HG02885 (cell line): ENCODE measurements around the gene H2BK1.
A peak's percentile ranks its signal among the peaks of the same experiment; 100 is the strongest.

Source experiments
- ATAC-seq: cut with Tn5 transposase; IDR thresholded peaks from one replicate; pipeline ENCODE4 v1.9.1; 2021; ENCODE audit warnings: mild to moderate bottlenecking; ENCODE audit not compliant: unreplicated experiment, poor library complexity

Gene H2BK1

DNA sequence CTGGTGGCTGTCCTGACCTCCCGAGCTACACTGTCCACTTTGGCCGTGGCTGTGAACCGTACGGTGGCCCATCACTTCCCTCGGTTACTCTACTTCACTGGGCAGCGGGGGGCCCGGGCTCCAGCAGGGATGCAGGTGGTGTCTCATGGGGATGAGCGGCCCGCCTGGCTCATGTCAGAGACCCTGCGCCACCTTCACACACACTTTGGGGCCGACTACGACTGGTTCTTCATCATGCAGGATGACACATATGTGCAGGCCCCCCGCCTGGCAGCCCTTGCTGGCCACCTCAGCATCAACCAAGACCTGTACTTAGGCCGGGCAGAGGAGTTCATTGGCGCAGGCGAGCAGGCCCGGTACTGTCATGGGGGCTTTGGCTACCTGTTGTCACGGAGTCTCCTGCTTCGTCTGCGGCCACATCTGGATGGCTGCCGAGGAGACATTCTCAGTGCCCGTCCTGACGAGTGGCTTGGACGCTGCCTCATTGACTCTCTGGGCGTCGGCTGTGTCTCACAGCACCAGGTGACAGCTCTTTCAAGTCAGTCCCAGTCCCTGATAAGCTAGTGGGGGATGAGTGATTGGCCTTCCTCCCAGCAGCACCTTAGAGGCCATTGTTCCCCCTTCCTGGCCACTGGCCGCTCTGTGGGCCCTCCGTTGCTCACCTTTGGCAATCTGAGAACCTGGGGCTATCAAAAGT, 25.0 kb upstream of the H2BK1 start:
- ATAC-seq: no peak

DNA sequence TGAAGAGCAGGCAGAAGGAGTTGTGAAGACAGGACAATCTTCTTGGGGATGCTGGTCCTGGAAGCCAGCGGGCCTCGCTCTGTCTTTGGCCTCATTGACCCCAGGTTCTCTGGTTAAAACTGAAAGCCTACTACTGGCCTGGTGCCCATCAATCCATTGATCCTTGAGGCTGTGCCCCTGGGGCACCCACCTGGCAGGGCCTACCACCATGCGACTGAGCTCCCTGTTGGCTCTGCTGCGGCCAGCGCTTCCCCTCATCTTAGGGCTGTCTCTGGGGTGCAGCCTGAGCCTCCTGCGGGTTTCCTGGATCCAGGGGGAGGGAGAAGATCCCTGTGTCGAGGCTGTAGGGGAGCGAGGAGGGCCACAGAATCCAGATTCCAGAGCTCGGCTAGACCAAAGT, 23.5 kb upstream of the H2BK1 start:
- no peak for ATAC-seq

DNA sequence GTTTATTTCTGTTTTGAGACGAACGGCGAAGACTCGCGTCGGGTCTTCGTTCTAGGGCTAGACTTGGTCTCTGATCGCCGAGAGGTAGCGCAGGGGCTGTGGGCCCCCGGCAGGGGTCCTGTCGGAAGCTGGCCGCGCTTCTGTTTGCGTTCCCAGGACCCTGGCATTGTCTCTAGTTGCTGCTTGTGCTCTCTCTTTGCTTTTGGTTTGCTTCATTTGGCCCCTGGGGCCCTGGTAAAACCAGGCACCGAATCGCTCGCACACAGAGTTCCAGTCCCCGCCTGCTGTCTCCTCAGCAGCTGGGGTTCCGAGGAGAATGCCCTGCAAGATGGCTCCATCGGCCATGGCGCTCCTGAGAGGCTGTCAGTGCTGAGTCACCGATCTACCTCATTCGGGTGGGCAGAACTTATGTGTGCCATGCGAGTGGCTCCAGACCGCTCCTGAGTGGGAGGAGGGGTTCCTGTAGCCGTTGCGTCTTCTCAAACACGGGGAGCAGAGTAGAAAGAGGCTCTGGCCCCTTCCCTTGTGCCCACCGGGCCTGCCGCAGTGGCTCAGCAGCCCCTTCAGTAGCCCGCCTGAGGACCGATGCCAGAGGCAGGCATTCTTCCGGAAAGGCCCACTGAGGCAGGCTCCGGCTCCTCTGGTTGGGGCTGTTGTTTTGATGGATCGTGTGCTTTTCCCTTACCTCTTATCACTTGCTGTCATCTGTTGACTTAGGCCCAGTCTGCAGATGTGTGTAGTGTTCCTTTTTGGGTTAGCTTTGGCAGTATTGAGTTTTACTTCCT, 22.8 kb upstream of the H2BK1 start:
- ATAC-seq: peak; percentile 35

DNA sequence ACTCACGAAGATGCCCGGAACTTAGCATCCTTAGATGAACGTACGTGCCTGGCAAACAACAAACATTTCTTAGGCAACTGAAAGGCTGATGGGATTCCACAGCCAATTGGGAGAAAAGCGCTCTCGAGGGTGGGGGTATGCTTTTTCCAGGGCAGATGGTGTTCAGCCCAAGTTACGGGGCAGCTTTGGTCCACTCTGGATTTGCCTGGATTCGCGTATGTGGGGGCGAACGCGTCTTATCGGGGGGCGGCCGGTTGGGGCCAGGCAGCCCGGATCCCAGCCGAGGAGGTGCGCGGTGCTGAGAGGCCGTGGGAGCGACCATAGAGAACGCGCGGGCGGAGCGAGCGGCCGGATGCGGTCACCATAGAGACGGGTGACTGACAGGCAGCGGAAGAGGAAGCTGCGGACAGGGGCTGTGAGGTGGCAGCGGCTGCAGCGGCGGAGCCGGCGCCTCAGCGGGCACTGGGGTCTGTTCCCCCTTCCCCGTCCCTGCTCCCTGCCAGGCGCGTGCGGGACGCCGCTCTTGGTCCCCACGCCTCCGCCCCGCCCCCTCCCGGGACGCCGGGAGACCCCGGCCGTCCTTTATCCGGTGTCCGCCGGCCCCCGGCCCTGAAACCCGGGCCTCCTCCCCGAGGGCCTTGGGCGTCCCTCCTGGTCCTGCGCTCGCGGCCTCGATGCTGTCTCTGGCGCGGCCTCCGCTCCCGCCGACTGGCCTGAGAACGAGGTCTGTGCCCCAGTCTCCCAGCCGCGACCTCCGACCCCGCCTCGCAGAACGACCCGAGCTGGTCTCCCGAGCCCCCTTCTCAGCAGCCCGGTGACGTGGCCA, 22.0 kb upstream of the H2BK1 start, which contains the start of gene CHPF2:
CHPF2 (plus strand) TSS at position 393 of the 826 bp plus-strand sequence. CDS start 1,529 bp downstream, outside the sequence.
- peak; percentile 99 for ATAC-seq

DNA sequence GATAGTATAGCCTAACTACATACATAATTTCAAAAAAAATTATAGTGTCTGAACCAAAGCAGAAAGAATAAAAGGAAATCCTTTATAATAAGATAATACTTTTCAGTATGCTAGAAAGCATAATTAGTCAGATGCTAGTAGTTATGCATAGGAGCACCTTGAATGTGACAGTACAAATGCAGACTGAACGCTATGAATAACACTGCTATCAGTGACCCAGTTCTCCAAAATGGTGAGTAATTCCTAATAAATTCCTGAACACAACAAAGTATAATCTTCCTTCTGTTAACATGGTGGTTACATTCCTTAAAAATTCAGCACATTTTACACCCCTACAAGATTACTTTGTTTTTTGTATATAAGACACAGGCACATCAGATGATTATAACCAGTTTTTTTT, 20.8 kb upstream of the H2BK1 start:
- ATAC-seq: no peak

DNA sequence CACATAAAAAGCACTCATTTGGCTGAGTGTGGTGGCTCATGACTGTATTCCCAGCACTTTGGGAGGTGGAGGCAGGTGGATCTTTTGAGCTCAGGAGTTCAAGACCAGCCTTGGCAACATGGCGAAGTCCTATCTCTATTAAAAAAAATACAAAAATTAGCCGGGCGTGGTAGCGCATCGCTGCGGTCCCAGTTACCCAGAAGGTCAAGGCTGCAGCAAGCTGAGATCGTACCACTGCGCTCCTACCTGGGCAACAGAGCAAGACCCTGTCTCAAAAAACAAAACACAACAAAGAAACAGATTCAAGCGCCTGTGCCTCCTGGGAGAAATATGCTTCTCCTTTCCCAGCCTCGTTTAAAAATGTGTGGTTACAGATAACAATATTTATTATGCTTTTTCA, 19.0 kb upstream of the H2BK1 start:
- no peak for ATAC-seq

DNA sequence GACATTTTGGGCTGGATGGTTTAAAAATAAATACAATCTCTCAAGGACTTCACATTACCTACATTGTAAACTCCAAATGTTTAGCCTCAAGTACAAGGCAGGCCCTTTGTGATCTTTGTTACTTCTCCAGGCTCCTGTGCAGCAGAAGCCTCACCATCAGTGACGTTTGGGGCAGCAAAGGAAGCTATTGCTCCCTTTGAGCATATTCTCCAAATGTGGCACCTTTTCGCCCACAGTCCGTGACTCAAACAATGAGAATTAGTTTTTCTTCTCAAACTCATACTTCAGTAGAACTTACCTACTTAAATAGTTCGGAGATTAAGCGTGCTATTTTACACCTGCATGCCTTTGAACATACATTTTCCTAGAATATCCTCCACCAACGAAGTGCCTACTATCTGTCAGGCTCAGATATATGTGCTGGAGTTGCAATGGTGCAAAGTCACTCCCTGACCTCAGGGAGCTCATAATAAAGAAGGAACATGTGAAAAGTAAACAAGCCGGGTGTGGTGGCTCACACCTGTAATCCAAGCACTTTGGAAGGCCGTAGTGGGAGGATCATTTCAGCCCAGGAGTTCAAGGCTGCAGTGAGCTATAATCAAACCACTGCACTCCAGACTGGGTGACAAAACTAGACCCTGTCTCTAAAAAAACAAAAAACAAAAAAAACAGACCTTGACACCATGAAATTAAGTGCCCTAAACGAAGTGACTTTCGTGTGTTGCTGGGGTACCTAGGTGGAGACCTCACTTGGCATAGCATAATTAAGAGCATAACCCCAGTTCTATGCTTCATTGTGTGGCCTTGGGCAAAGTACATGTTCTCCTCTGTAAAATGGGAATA, 18.0 kb upstream of the H2BK1 start:
- ATAC-seq: no peak

DNA sequence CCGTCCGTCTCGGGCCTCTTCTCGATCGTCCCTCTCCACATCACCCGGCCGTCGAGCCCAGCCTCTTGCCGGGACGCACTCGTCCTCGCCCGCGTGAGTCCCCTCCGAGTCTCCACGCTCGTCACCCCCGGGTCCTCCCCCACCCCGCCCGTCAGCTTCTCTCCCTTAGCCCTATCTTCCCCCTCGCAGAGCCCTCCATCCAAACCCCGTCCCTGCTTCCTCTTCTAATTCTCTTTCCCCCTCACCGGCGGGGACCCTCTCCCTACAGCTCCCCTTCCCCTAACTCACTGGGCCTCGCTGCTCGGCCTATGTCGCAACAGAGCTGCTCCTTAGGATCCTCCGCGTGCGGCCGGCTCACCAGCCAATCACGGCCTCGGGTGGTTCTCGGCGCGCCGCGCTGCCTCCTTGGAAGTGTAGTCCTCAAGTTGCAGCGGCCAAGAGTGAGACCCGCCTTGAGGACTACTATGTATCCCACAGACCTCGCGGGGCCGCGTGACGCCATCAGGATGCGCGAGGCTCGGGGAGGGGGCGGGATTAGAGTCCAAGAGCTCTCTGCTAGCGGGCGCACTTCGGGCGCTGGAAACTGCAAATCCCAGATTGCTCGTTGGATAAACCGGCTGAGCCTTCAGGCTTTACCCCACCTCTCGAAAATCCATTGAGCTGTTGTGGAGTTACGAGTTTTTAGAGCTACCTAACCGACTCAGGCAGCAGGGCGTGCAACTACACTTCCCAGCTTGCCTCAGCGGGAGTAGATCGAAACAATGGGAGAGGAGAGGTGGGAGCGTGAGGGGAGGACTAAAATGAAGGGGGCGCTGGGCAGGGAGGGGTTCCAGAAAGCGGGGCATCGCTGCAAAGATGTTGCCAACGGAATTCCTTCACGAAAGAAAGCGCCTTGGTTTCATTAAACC, 16.8 kb upstream of the H2BK1 start, which contains the start of gene ABCF2:
ABCF2 (minus strand) TSS at position 331 of the 908 bp plus-strand sequence. CDS start 747 bp downstream, outside the sequence.
- ATAC-seq: peak; percentile 100

DNA sequence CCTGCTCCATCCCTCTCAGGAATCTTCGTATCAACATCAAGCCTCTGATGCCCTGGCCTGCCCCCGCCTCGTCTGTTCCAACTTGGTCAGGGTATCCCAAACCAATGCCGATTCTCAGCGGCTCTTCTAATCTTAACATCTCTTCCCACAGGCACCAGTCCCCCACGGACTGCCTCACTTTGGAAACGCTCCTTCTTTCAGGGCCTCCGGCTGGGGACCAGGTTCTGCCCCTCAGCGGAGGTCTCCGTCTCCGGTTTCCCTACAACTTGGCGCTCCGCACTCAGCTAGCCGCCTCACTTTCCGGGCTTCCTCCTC, 16.2 kb upstream of the H2BK1 start:
- no peak for ATAC-seq

DNA sequence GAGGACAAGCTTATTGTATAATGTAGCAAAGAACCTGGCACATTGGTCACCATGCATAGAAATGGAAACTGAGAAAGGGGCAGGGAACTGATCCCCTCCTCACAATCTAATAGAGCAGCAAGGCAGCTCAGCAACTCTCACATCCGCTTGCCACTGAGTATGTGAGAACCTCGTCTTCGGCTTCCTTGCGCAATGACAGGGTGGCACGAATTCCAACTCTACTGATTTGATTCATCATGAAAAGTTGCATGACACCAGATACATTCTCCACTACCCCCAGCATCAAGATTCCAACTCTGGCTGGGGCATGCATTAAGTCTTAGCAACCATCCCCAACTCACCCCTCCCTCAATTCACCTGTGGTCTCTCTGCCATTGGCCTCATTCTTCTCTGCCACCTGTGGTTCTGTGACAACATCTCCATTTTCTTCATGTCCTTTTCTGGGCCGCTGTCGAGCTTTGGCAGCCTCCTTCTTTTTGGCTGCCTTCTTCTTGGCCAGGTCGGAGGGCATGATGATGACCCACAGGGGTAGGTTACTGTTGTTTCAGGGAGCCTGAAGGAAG, 15.7 kb upstream of the H2BK1 start:
- no peak for ATAC-seq

DNA sequence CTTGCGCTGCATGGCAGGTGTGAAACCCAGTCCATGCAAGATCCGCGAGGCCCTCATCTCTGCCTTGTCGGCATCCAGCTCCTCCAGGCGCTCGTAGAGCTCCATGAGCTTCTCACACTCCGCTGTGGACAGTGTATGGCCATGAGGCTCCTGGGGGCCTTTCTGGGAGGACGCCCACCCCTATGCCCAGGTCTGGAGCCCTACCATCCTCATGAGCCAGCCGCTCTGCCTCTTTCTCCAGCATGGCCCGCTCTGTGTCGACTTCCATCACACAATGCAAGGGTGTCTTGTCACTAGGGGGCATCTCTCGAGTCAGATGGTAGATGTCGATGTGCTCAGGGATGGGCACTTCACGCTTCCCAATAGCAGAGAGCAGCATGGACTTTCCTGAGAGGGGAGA, 13.4 kb upstream of the H2BK1 start:
- no peak for ATAC-seq

DNA sequence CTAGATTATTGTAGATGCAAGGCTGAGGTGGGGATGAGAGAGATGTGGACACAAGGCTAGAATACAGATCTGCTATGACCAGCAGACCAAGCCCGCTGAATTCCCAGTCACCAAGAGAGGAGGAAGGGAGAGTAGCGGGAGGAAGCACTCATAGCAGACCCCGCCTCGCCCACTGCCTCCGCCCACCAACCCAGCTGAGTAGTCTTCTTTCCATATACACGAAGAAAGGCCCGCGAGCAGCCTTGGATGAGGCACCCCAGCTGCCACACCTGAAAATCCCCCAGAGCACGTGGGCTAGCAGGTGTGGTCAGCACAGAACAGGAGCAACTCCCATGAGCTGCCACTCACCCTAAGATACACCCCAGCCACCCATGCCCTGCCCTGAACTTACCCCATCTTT, 7.9 kb upstream of the H2BK1 start:
- ATAC-seq: no peak

DNA sequence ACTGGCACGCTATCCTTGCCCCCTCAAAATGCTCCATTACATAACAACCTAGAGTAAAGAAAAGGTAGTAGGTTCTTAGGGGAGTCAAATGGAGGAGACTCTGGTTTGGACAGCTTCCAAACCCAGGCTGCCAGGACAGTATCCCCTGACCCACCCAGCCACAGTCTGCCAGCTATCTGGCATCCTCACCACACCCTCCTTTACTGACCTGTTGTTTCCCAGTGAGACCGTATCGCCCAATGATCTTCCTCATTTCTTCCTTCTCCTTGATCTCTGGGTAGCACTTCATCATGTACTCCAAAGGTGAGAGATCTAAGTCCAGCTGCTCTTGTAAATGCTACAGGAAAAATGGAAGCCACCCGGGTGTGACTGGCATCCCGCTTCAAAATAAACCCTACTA, 5.1 kb upstream of the H2BK1 start:
- ATAC-seq: no peak

DNA sequence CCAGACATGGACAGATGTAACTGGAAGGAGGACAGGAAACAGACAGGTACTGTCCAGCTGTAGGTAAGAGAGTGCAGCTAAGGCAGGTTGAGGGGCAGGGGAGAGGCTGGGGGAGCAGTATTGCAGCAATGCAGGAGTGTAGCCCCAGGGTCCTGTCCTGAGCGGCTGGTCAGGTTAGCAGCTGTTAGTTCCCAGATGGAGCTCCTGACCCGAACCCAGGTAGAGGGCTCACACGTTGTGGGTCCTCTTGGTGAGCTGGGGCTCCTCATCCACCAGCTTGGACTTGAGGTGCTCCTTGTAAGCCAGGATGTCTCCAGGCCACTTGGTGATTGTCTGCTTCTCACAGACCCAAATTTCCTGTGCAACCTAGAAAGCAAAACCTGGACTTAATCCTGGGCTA, 3.5 kb upstream of the H2BK1 start:
- no peak for ATAC-seq

DNA sequence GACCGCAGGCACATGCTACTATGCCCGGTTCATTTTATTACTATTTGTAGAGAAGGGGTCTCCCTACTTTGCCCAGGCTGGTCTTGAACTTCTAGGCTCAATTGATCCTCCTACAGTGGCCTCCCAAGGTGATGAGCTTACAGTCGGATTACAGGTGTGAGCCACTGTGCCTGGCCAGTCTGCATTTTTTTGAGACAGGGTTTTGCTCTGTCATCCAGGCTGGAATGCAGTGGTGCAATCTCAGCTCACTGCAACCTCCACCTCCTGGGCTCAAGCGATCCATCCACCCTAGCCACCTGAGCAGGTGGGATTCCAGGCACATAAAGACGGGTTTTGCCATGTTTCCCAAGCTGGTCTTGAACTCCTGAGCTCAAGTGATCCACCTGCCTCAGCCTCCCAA, 2.3 kb upstream of the H2BK1 start:
- no peak for ATAC-seq

DNA sequence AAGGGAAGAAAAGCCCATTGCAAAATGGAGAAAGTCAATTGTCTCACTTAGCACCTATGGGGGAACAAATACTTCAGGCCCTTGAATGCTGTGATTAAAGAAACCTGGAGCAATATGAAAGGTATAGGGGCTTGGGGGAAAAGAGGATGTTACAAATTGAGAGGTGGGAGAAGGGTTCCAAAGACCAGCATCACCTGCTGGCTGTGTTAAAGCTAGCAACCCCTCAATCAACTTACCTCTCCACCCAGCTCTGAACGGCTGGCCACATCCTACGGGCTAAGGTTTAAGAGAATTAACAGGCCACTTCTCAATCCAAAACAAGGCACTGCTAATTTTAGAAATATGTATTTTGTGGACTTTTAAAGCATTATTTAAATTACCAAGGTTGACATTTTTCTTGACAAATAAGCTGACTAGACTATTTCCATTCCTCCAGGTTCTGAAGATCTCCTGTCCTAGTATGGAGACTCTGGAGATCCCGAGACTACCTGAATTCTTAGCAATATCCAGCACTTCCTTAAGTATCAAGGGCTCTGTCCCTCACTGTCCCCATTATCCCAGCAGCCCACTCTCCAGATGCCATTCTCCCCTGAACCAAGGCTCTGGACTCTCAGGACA, 976 bp upstream of the H2BK1 start:
- no peak for ATAC-seq

DNA sequence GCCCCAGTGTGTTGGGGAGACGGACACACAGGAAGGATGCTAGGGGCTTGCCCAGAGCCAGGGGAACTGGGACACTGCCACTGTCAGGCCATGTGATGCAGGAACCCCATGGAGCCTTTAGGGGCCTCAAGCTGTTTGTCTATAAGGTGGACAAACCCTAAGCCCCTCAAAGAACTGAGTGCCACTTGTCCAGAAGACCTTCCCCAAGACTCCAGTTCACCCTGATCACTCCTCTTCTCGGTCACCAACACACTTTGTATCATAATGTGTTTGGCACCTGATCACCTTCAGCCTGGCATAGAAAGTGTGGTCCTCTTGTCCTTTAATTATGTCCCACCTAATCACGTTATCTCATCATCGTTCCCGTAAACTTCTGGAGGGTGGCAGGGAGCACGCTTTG, 700 bp downstream of the H2BK1 start:
- ATAC-seq: no peak

DNA sequence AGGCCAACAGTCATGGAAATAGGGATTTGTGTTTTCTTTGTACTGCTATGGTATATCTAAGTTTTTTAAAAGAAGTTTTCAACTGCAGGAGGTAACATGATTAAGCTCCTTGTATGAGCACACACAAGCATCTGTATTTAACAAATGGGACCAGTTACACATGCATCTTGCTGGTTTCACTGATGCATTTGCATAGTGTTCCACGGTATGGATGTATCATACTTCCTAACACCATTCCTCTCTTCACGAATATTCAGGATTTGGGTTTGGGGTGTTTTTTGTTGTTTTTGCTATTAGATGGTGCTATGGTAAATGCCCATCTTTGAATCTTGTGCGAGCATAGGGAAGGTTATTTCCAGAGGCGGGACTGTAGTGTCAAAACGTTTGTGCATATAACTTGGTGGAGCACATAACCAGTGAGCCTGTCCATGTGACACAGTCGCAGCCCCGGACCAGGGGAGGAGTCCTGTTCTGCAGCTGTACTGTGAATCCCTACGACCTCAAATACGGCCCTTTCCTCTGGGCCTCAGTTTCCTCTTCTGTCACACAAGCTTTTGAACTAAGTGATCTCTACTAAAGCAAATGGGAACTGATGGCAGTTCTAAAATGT, 1.9 kb downstream of the H2BK1 start:
- no peak for ATAC-seq
